Omental fat pad (tissue), 4 donors: ENCODE results near the gene HERC4. TPM values are rescaled to one million over a fixed set of nuclear protein-coding genes. Genes with fewer than 3 reads are reported as not detected.
"Not testable (repeated sequence)": the region's sequence is repeated elsewhere in the genome, so short reads cannot be mapped to it uniquely, and the experiment has no call there.

ENCODE experiments used
- ATAC-seq: fragments of 150-250 bp; one replicate; pipeline ENCODE4 v1.9.1; 2016; ENCODE audit warnings: mild to moderate bottlenecking, moderate library complexity; ENCODE audit not compliant: low FRiP score
- DNase-seq: peaks from one replicate; pipeline ENCODE4 v3.0.0-alpha.2; 2019; ENCODE audit warnings: low spot score
- total RNA-seq, 4 donors: library from RNA; depleted of rRNA; stranded (reverse); fragments of >200 nt; gene quantifications; one replicate each; pipeline ENCODE4 v1.1.0, GENCODE V29; 2016
- TF ChIP-seq, protein P1 (sequence below), 3 donors: fragments of 450-650 bp; IDR thresholded peaks; one replicate each; pipeline ENCODE4 v1.5.1; 2016 to 2017; ENCODE audit warnings: antibody characterized with exemption in 3 of 3, mild to moderate bottlenecking in 3 of 3, moderate library complexity in 2 of 3

Gene HERC4
- total RNA-seq, 4 donors from 2014 or later, result 37.0 to 67.6 (median 50.5) TPM

DNA sequence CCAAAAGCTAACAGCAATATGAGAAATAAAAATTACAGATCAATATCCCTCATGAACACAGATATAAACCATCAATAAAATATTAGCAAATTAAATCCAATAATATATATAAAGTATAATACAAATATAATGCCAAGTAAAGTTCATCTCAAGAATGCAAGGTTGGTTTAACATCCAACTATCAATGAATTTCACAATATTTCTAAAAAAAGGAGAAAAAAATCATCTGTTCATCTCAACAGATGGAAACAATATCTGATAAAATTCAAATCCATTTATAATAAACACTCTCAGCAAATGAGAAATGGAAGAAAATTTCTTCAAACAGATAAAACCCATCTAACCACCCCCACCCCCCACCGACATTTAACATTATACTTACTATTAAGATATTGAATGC, 103.8 kb downstream of the HERC4 start:
- ATAC-seq (no peak), DNase-seq (no peak)
- TF ChIP-seq, protein P1, sequence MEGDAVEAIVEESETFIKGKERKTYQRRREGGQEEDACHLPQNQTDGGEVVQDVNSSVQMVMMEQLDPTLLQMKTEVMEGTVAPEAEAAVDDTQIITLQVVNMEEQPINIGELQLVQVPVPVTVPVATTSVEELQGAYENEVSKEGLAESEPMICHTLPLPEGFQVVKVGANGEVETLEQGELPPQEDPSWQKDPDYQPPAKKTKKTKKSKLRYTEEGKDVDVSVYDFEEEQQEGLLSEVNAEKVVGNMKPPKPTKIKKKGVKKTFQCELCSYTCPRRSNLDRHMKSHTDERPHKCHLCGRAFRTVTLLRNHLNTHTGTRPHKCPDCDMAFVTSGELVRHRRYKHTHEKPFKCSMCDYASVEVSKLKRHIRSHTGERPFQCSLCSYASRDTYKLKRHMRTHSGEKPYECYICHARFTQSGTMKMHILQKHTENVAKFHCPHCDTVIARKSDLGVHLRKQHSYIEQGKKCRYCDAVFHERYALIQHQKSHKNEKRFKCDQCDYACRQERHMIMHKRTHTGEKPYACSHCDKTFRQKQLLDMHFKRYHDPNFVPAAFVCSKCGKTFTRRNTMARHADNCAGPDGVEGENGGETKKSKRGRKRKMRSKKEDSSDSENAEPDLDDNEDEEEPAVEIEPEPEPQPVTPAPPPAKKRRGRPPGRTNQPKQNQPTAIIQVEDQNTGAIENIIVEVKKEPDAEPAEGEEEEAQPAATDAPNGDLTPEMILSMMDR (IDR thresholded peaks at IDR 0.05), result no peak

DNA sequence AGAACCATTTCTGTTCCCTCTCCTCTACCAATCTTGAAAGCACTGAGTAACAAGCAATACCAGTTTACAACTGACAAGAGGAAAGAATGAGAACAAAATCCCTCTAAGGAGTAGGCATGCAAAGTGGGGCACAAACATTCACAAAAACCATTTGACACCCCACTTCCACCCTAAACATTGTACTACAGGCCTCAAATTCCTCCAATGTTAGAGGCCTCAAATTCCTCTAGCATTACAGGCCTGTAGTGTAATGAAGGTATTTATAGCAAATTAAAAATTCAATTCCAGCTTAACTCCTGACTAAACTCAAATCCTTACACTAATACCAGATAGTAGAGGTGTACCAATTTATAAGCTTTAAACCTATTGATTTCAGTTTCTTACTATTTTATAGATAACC, 105.2 kb downstream of the HERC4 start:
- ATAC-seq (no peak), DNase-seq (no peak)
- TF ChIP-seq, protein P1 (IDR thresholded peaks at IDR 0.05), result no peak

DNA sequence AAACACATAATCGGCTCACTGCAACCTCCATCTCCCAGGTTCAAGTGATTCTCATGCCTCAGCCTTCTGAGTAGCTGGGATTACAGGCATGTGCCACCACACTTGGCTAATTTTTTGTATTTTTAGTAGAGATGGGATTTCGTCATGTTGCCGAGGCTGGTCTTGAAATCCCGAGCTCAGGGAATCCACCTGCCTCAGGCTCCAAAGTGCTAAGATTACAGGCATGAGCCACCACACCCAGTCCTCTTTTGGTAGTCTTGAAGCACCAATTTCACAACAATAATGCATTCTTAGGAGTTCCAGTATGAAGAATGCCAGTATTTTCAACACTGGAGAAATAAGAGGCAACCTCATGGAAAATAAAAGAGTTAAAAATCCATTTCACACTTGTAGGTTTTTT, 109.0 kb downstream of the HERC4 start:
- DNase-seq, ATAC-seq: not testable (repeated sequence)

DNA sequence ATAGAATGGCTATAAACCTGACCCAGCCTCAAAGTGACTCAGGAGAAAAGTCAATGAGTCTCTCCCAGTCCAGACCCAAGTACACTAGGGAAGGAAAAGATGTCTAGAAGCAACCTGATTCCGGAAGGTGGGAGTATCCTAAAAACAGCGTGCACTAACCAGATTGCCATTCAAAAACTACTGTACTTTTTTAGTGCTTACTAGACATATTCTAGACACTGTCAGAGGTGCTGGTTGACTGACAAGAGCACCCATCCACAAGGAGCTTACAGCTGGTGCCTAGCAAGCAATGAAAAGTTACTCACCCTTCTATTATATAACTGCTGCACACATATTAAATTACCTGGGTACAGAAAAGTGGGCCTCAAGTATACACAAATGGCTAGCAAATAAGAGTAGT, 109.6 kb downstream of the HERC4 start:
- TF ChIP-seq, protein P1 (IDR thresholded peaks at IDR 0.05), result no peak
- DNase-seq, result no peak
- no peak for ATAC-seq

DNA sequence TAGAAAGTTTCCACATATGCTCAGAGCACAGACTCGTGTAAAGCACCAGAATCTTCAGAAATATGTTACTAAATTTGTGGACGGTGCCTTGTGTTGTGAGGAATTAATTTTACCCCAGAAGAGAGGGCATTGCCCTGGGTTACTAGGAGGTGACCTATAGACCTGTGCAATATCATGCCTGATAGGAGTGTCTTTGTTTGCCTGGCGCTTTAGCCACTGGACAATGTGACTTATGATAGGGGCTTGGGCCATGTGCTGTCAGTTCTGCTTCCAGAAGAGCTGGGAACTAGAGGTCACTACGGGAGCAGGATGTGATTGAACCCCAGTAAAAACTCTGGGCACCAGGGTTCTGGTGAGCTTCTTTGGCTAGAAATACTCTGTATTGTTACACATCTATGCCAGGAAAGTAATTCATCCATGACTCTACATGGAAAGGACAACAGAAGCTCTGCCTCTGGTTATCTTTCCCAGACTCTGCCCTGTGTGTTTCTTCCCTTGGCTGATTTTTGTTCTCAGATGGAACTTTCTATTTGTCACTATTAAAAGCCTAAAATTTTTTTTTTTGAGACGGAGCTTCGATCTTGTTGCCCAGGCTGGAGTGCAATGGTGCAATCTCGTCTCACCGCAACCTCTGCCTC, 115.1 kb downstream of the HERC4 start:
- ATAC-seq, result no peak
- TF ChIP-seq, protein P1 (IDR thresholded peaks at IDR 0.05), result no peak
- no peak for DNase-seq

DNA sequence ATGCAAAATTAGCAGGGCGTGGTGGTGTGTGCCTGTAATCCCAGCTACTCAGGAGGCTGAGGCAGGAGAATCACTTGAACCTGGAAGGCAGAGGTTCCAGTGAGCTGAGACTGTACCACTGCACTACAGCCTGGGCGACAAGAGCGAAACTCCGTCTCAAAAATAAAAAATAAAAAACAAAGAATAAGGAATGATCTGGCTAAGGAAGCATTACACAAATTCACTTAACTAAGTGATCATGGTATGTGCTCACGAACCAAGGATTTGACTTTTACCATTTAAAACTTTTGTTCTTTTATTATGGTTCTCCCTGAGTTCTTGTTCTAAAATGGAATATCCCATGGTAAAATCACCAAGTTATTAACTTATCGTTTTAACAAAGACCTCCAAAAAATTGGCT, 119.5 kb downstream of the HERC4 start:
- ATAC-seq (no peak), DNase-seq (no peak)
- TF ChIP-seq, protein P1 (IDR thresholded peaks at IDR 0.05), result no peak

DNA sequence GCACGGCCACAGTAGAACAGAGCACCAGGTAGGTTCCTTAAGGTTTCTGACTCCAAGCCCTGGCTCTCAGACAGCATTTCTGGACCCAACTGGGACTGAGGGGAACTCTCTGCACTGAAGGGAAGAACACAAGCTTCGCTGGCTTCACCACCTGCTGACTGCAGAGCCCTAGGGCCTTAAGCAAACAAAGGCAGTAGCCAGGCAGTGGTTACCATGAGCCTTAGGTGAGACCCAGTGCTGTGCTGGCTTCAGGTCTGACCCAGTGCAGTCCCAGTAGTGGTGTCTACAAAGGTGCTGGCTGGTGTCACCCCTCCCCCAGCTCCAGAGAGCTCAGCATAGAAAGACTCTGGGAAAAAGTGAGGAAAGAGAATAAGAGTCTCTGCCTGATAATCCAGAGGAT, 131.2 kb downstream of the HERC4 start:
- no peak for DNase-seq

More for the DNA sequence above, 131.2 kb downstream of the HERC4 start:
- TF ChIP-seq, protein P1 (IDR thresholded peaks at IDR 0.05), result no peak
- no peak for ATAC-seq
